Measurements from ENCODE around the gene SAP30BP.

SAP30BP gene

GRCh38 chr17:75740631-75741077, 73.5 kb downstream of the SAP30BP start:
- no peak for DNase-seq (ENCODE audit: low read depth)
- no peak for TF ChIP-seq CTCF (IDR thresholded peaks at IDR 0.05; ENCODE audit: low read length, missing control alignments)

GRCh38 chr17:75742337-75742736, 75.2 kb downstream of the SAP30BP start:
- TF ChIP-seq CTCF (IDR thresholded peaks at IDR 0.05; ENCODE audit: low read length, missing control alignments) = no peak
- DNase-seq (ENCODE audit: low read depth) = no peak
- no peak overlapping the region for H3K4me3 ChIP-seq (replicated peaks; ENCODE audit: low read depth, low read length)

More at GRCh38 chr17:75740631-75741077, 73.5 kb downstream of the SAP30BP start:
- no peak overlapping the region for H3K4me3 ChIP-seq (replicated peaks; ENCODE audit: low read depth, low read length)

GRCh38 chr17:75743625-75744206, 76.6 kb downstream of the SAP30BP start:
- DNase-seq (ENCODE audit: low read depth) = no peak
- TF ChIP-seq CTCF (IDR thresholded peaks at IDR 0.05; ENCODE audit: low read length, missing control alignments) = no peak
- no peak overlapping the region for H3K4me3 ChIP-seq (replicated peaks; ENCODE audit: low read depth, low read length)

GRCh38 chr17:75748706-75749105, 81.6 kb downstream of the SAP30BP start:
- no peak for TF ChIP-seq CTCF (IDR thresholded peaks at IDR 0.05; ENCODE audit: low read length, missing control alignments)
- H3K4me3 ChIP-seq (replicated peaks; ENCODE audit: low read depth, low read length) = no peak overlapping the region
- no peak for DNase-seq (ENCODE audit: low read depth)

- H3K4me3 ChIP-seq (replicated peaks; ENCODE audit: low read depth, low read length) = no peak overlapping the region
- TF ChIP-seq CTCF (IDR thresholded peaks at IDR 0.05; ENCODE audit: low read length, missing control alignments) = peak; percentile 79
- DNase-seq (ENCODE audit: low read depth) = peak; percentile 75
Measured at GRCh38 chr17:75749545-75750389, 82.6 kb downstream of the SAP30BP start.

- no peak overlapping the region for H3K4me3 ChIP-seq (replicated peaks; ENCODE audit: low read depth, low read length)
- no peak for TF ChIP-seq CTCF (IDR thresholded peaks at IDR 0.05; ENCODE audit: low read length, missing control alignments)
- DNase-seq (ENCODE audit: low read depth) = no peak
Measured at GRCh38 chr17:75750661-75751423, 83.7 kb downstream of the SAP30BP start.

Data from fibroblast of pulmonary artery (primary cell).